ENCODE measurements around the gene TRMT44. TPM values are rescaled to one million over a fixed set of nuclear protein-coding genes. Genes with fewer than 3 reads are reported as not detected.

Gene TRMT44
- polyA plus RNA-seq, 1 experiment = 7.1 TPM

- TF ChIP-seq, protein P1, sequence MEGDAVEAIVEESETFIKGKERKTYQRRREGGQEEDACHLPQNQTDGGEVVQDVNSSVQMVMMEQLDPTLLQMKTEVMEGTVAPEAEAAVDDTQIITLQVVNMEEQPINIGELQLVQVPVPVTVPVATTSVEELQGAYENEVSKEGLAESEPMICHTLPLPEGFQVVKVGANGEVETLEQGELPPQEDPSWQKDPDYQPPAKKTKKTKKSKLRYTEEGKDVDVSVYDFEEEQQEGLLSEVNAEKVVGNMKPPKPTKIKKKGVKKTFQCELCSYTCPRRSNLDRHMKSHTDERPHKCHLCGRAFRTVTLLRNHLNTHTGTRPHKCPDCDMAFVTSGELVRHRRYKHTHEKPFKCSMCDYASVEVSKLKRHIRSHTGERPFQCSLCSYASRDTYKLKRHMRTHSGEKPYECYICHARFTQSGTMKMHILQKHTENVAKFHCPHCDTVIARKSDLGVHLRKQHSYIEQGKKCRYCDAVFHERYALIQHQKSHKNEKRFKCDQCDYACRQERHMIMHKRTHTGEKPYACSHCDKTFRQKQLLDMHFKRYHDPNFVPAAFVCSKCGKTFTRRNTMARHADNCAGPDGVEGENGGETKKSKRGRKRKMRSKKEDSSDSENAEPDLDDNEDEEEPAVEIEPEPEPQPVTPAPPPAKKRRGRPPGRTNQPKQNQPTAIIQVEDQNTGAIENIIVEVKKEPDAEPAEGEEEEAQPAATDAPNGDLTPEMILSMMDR (IDR thresholded peaks at IDR 0.05; ENCODE audit: insufficient read depth, low read depth, low read length) = no peak
- CTCF ChIA-PET = interaction anchor here (0.6 to 3.1 kb wide), 4 partner anchors 8 to 17 kb away, joined by 3 to 16 read pairs (median 3); no protein-coding TSS in a partner anchor
- no peaks in the 10 kb centered on the region for H3K27me3 ChIP-seq (ENCODE audit: control insufficient read depth, insufficient read depth, low read length)
- H3K36me3 ChIP-seq (ENCODE audit: control insufficient read depth, insufficient read depth, low read length) = peaks cover 7% of the 10 kb centered on the region
- H3K4me3 ChIP-seq (ENCODE audit: low read depth, low read length) = no peak overlapping the region
- POLR2A ChIA-PET = no interaction called here
- DNase-seq (ENCODE audit: low read depth) = no peak
Measured at GRCh38 chr4:8459867-8460445, 19.4 kb downstream of the TRMT44 start.

DNA sequence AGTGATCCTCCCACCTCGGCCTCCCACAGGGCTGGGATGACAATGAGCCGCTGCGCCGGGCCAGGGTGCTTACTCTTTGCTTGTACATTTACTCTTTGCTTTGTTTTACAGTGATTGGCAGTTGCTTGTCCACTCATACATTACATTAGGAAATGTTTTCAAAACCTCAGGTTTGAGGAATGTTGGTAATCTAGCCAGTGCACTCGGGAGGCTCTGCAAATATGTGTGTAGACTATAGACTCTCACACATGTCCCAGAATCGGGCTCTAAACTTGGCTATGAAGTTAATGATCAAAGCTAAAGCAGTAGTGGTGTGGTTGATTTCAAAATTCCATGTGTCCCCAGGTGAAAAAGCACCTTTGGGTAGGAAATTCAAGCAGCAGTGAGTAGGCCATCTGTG lies 20.5 kb downstream of the TRMT44 start:
- Histone ChIP-seq H3K4me3 (ENCODE audit: low read depth, low read length) (no peak overlapping the region), H3K27me3 (ENCODE audit: control insufficient read depth, insufficient read depth, low read length) (no peaks in the 10 kb centered on the region), H3K36me3 (ENCODE audit: control insufficient read depth, insufficient read depth, low read length) (peaks cover 7% of the 10 kb centered on the region)
- CTCF ChIA-PET = interaction anchor here (0.7 to 3.1 kb wide), 2 partner anchors 8 to 146 kb away, joined by 3 to 16 read pairs; no protein-coding TSS in a partner anchor
- DNase-seq (ENCODE audit: low read depth) = no peak
- TF ChIP-seq, protein P1 (IDR thresholded peaks at IDR 0.05; ENCODE audit: insufficient read depth, low read depth, low read length) = no peak
- POLR2A ChIA-PET = no interaction called here

DNA sequence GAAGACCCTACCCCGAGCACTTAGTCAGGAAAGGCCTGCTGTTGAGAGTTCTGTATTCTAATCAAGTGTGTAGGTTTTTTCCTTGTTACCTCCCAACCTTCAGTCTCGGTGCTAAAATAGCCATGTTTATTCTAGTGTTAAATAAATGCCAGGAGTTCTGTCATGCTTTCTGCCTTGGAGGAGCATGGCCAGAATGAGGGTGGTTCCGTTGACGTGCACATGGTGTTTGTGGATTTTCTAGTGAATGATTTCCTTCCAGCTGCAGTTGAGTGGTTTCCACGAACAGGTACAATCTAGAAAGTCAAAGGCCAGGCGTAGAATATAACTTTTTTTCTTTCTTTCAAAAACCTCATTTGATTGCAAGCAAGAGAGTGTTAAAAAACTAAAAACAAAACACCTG lies 21.0 kb downstream of the TRMT44 start:
- TF ChIP-seq, protein P1 (IDR thresholded peaks at IDR 0.05; ENCODE audit: insufficient read depth, low read depth, low read length) = no peak
- POLR2A ChIA-PET = no interaction called here
- DNase-seq (ENCODE audit: low read depth) = no peak
- CTCF ChIA-PET = interaction anchor here (0.7 to 3.1 kb wide), 2 partner anchors 7 to 145 kb away, joined by 3 to 16 read pairs; no protein-coding TSS in a partner anchor
- peaks cover 7% of the 10 kb centered on the region for H3K36me3 ChIP-seq (ENCODE audit: control insufficient read depth, insufficient read depth, low read length)
- H3K4me3 ChIP-seq (ENCODE audit: low read depth, low read length) = no peak overlapping the region
- no peaks in the 10 kb centered on the region for H3K27me3 ChIP-seq (ENCODE audit: control insufficient read depth, insufficient read depth, low read length)

DNA sequence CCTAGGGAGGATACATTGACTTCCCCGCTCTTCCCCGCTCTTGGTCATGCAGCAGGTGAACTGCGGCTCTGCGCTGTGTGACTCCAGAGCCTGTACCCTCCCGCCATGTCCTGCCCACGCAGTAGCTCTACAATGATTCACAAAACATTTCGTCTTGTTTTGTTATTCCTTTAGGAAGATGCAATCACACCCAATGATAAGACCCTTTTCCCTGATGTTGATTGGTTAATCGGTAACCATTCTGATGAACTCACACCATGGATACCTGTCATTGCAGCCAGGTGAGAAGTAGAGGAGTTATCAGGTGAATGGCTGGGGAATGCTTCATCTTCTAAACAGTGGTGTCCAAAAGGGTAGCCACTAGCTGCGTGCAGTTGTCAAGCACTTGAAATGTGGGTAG lies 23.2 kb downstream of the TRMT44 start:
- ChIA-PET POLR2A (no interaction called here), CTCF (interaction anchor here (1.3 to 1.8 kb wide), 3 partner anchors 9 to 143 kb away, joined by 3 to 7 read pairs (median 5); no protein-coding TSS in a partner anchor)
- Histone ChIP-seq H3K36me3 (ENCODE audit: control insufficient read depth, insufficient read depth, low read length) (peaks cover 8% of the 10 kb centered on the region), H3K4me3 (ENCODE audit: low read depth, low read length) (no peak overlapping the region), H3K27me3 (ENCODE audit: control insufficient read depth, insufficient read depth, low read length) (no peaks in the 10 kb centered on the region)
- TF ChIP-seq, protein P1 (IDR thresholded peaks at IDR 0.05; ENCODE audit: insufficient read depth, low read depth, low read length) = no peak
- DNase-seq (ENCODE audit: low read depth) = no peak

DNA sequence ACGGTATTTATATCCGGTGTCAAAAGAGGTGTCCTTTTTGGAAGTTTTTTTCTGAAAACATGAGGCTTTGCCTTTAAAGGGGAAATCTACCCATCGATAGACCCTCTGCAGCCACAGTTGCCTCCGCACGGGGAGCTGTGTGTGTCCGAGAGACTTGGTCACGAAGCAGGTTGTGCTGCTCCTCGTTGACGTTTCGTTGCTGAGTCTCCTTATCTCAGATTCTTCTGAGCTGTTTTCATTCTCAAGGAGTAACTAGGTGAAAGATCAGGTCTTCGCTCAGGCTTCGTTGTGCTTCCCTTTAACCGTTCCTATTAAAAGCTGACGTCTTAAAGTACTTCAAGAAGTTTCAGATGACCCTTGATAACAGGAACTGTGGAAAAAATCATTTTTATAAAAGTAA lies 23.8 kb downstream of the TRMT44 start:
- H3K27me3 ChIP-seq (ENCODE audit: control insufficient read depth, insufficient read depth, low read length) = no peaks in the 10 kb centered on the region
- ChIA-PET POLR2A (no interaction called here), CTCF (interaction anchor here (1.3 to 1.8 kb wide), 3 partner anchors 8 to 143 kb away, joined by 3 to 7 read pairs (median 5); no protein-coding TSS in a partner anchor)
- no peak overlapping the region for H3K4me3 ChIP-seq (ENCODE audit: low read depth, low read length)
- TF ChIP-seq, protein P1 (IDR thresholded peaks at IDR 0.05; ENCODE audit: insufficient read depth, low read depth, low read length) = no peak
- H3K36me3 ChIP-seq (ENCODE audit: control insufficient read depth, insufficient read depth, low read length) = peaks cover 10% of the 10 kb centered on the region
- DNase-seq (ENCODE audit: low read depth) = no peak
